Central memory CD4-positive, alpha-beta T cell (primary cell): Measurements from ENCODE around the gene TOB1.

Source experiments
- DNase-seq: peaks from one replicate; pipeline ENCODE4 v3.0.0; 2022
- total RNA-seq, 3 experiments: gene quantifications; one replicate each; lab custom pipeline; 2026; lab: John Stamatoyannopoulos, UW

TOB1 gene, protein sequence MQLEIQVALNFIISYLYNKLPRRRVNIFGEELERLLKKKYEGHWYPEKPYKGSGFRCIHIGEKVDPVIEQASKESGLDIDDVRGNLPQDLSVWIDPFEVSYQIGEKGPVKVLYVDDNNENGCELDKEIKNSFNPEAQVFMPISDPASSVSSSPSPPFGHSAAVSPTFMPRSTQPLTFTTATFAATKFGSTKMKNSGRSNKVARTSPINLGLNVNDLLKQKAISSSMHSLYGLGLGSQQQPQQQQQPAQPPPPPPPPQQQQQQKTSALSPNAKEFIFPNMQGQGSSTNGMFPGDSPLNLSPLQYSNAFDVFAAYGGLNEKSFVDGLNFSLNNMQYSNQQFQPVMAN
- 15.4 to 227 (median 36.6) reads per million in 3 experiments for total RNA-seq

DNA sequence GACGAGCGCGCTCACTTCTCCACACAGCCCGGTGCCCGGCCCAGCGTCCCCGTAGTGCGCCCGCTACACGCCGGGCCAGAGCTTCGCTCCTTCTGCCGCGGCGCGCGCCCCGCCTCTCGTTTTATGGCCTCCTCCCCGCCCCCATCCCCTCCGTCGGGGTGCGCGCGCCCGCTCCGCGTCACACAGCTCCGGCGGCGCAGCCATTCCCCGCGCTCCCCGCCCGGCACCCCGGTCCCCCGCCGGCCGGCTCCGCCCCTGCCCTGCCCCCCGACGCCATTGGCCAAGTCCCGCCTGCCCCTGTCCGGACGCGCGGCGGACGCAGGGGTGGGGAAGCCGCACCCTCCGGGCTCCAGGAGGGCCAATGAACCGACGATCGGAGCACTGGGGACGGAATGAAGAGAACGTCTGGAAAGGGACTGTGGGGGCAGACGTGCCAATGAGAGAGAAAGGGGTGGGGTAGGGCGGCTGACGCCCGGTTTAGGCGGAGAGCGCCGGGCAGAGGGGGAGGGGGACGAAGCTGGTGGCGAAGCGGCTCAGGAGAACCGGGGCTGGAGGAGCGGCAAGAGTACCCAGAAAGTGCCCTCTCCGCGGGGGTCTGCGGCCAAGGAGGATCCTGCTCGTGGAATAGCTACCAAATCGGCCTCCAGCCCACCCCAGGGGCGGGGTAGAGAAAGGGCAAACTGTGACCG lies at the start of gene TOB1:
Gene TOB1, minus strand, starts transcription at position 94 of the 689 bp plus-strand sequence. CDS start 2,337 bp downstream, outside the sequence.
- peak; percentile 94 for DNase-seq

DNA sequence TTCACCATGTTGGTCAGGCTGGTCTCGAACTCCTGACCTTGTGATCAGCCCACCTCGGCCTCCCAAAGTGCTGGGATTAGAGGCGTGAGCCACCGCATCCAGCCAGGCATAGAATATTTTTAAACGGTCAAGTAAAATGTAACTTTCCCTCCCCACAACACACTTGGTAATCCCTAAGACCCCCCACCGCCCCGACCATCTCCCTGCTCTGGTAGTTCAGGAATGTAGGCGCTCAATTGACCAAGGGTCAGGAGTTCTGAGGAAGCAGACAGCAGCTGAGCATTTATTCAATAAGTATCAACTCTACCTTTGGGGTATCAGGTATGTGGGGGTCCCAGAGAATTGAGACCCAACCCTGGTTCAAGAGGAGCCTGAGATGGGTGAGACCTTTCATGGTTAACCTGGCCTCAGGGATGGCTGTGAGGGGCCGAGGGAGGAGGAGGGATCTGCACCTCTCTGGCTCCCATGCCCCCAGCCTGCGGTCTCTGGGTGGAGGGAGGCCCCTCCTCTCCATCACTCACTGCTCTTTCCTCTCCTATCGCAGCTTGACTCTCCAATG lies 48.4 kb upstream of the TOB1 start:
- DNase-seq, result no peak

DNA sequence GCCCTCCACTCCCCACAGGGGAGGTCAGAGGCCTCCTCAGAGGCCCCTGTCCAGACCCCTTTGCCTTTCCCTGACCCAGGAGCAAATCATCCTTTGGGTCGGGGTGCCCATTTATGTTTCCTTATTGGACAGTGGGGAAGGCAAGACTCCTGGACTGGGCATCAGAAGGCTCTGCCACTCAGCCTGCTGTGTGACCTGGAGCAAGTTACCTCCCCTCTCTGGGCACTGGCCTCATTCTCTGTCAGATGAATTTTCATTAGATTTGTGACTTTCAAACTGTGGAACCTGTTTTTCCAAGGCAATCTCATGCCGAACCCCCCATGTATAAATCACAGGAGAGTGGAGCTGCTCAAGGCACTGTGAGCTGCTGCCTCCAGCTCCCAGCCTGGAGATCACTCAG lies 47.0 kb upstream of the TOB1 start:
- no peak for DNase-seq

DNA sequence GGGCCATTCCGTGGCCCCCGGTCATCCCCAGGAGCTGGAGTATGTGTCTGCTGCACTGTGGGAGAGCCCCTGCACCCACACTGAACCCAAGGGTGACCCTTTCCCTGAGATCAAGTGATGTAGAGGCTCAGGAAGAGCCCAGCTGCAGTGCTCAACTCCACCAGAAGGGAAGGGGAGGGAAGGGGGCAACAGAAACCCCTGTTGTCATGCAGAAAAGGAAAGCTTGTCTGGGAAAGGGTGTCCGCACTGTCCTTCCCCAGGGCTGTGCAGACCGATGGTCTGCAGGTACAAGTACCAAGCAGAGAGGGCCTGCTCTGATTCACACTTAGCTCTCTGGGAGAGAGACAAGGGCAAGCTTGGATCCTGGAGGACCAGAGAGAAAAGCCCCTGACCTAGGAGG lies 45.7 kb upstream of the TOB1 start:
- DNase-seq, result no peak

DNA sequence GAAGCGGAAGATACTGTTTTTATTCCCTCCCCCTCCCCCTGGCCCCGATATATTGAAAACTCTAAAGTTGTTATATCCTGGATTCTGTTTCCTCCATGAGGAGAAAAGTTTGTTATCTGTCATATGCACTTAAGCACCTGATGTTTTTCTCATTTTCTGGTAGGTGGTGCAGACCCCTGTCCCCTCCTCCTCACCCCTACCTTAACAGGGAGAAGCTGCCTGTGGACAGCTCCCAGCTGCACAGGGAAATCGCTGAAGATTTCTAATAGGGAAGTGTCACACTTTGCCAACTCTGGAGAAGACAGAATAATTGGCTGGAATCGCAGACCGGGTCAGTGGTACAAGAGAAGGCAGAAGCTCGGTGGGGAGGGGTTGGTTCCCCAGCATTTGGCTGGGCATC lies 45.3 kb upstream of the TOB1 start:
- DNase-seq, result no peak

DNA sequence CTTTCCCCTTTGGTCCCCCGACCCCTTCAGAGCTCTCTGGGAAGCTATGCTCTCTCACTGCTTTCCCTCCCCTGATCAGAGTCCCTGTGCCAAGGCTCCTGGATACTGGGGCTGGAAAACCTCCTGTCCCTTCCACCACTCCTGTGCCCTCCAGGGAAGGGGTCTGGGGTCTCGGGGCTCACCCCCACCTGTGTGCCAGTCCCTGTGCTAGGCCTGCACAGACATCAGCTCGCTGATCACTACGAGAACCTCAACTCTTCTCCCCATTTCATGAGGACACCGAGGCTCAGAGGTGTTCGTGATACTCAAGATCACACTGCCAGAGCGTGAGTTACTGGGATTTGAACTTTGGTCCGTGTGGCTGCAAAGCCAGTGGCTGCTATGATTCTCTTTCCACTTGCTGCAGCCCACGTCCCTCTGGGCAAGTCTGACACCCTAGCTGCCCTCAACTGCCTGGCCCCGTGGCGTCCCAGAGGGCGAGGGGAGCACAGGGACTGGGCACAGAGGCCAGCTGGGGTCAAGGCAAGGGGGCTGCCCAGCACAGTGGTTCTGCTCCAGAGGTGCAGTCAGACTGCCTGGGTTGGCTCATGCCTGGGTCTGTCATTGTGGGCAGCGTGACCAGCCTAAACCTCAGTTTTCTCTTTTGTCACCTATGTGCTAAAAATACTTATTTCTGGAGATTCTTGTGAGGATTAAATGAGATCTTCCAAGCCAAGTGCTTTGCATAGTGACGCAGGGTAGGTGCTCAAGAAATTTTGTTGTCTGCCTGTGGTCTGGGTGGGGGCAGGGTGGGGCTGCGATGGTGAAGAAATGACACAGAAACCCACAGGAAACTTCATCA lies 43.8 kb upstream of the TOB1 start:
- peak; percentile 78 for DNase-seq

DNA sequence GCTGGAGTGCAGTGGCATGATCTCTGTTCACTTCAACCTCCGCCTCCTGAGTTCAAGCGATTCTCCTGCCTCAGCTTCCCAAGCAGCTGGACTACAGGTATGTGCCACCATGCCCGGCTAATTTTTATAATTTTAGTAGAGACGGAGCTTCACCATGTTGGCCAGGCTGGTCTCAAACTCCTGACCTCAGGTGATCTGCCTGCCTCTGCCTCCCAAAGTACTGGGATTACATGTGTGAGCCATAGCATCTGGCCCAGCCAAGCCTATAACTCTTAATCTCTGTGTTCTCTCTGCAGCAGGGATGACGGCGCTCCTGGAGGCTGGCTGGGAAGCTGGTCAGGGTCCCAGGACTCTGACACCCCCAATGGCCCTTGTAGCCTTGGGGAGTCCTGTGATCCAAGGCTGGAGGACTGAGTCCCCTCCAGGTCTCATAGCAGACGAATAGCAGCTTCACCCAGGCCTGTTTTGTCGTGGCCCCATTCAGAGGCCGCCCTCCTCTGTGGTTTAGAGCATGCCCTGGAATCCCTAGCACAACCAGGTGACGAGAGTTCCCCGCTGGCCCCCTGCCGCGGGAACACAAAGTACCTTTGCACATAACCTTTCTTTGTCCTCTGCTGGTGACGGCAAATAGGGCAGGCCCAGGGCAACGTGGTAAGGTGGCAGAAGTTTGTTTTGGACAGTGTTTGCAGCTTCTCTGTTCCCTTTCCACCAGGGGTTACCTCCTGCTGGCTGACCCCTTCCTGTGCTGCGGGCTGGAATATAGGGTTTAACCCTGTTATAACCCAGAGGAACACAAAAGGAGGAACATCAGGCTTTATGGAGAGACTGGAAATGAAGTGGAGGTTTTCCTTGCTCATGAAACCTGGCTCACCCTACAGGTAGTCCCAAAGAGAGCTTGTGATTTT lies 43.0 kb upstream of the TOB1 start:
- peak; percentile 78 for DNase-seq

DNA sequence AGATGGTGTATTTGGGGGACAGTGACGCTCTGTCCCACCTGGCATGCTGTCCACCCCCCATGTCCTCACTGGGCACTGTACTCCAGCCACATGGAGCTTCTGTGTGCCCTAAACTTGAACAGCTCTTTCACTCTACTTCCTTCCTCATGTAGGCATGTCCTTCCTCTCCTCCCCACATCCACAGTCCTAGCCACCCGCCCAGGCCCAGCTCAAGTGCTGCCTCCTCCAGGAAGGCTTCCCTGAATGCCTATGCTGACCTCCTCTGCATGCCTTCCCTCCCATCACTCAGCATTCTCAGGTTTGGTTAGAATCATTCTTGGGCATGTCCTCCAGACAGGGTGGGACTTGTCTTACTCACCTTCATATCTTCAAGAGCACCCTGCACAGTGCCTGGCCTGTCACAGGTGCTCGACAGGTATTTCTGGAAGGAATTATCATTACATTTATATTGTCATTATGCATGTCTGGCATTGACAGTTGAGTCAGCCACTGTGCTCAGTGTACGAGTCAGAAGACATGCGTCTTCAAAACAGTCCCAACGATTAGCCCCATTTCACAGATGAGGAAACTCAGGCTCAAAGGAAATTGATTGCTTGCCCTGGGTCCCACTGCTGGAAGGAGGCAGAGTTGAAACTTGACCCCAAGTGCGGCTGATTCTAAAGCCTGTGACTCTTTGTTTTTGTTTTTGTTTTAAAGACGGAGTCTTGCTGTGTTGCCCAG lies 42.1 kb upstream of the TOB1 start:
- DNase-seq, result no peak

DNA sequence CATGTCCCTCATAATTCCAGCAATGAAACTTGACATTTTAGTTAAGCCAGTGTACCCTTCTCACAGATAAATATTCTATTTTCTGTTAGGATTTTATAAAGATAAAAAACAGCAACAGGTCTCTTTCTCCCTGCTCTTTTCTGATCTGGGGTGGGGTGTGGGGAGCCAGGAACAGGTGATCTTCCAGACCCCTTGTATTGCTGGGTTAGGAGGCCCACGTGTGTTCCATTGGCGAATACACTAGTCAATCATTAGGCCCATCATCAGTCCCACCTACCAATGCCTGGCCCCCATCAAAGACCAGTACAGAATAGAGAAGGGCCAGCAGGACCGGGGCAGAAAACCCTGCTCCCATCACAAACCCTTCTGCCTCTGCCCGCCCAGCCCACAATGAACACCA lies 40.3 kb upstream of the TOB1 start:
- DNase-seq, result no peak

DNA sequence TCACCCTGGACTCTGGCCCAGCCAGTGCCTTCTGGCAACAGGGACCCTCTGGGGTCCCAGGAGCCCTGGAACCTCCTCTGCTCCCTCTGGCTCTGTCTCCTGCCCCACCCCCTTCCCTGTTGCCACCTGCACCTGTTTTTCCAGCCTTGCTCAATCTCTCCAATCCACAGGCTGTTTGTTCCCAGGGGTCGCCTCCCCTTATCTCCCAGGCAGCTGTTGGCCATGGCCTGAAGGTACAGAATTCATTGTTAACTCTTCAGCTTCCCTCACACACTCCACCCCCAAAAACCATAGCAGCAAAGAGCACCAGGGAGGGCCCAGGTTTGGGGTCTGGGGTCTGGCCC lies 39.3 kb upstream of the TOB1 start:
- no peak for DNase-seq

DNA sequence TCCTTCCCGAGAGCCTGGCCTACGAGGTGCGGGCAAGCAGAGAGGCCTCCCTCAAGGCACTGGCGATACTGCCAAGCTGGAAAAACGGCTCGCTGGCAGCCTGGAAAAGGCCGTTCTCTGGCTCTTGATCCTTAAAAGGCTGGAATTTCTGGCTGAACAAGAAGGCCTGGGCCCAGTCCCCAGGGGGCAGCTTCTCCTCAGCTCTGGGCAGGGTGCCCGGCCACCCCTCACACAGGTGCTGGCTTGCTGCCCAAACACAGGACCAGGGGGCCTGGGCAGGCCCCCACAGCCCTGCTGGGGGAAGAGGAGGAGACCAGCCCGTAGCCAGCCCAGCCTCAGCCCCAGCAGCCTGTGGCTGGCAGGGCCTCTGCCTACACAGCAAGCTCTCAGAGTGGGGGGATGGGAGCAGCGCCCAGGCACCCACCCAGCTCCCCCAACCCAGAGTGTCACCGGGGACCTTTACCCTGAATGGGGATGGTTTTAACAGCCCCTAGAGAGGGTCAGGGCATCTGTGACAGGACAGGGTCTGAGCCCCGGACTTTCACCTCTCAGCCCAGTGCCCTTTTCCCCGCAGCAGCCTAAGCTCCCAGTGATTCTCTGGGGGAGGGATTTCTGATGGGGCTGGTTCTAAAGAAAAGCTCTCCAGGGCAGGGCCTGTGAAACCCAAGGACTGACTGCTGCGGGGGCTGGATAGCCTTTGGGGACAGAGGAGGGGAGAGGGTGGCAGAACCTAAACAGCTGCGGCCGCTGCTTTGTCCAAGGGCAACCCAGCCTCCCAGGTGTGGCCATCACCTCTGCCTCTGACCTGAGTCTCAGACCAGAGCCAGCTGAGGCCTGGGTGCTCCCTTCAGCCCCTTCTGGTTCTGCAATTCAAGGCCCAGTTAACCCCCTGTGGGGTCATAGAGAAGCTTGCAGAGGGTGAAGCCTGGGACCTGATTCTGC lies 38.6 kb upstream of the TOB1 start:
- DNase-seq, result no peak

DNA sequence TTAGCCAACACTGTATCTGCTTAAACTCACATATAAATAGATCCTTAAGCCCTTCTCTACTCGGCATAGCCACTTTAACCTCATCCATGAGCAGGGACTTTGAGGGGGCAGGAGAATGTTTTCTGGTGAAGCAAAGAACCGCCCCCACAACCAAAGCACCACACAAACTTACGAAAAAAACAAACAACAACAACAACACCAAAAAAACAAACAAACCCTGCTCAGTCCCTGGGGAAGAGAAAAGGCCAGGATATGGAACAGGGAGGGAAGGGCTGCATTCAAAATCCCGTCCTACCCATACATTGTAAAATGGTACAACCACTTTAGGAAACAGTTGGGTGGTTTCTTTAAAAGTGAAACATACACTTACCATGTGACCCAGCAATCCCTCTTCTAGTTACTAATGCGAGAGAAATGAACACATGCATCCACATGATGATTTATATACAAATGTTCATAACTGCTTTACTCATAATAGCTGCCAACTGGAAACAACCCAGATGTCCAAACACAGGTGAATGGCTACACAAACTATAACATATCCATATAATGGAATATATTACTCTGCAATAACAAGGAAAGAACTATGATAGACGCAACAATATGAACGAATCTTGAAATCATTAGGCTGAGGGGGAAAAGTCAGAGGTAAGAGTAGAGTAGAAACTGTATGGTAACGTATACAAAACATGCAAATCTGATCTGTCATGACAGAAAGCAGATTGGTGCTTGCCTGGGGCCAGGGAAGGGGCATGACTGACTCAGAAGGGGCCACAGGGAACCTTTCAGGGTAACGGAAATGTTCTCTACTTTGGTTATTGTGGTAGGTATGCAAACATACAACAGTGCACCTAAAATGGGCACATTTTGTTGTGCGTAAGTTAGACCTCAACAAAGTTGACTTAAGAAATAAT lies 37.7 kb upstream of the TOB1 start:
- peak; percentile 72 for DNase-seq

DNA sequence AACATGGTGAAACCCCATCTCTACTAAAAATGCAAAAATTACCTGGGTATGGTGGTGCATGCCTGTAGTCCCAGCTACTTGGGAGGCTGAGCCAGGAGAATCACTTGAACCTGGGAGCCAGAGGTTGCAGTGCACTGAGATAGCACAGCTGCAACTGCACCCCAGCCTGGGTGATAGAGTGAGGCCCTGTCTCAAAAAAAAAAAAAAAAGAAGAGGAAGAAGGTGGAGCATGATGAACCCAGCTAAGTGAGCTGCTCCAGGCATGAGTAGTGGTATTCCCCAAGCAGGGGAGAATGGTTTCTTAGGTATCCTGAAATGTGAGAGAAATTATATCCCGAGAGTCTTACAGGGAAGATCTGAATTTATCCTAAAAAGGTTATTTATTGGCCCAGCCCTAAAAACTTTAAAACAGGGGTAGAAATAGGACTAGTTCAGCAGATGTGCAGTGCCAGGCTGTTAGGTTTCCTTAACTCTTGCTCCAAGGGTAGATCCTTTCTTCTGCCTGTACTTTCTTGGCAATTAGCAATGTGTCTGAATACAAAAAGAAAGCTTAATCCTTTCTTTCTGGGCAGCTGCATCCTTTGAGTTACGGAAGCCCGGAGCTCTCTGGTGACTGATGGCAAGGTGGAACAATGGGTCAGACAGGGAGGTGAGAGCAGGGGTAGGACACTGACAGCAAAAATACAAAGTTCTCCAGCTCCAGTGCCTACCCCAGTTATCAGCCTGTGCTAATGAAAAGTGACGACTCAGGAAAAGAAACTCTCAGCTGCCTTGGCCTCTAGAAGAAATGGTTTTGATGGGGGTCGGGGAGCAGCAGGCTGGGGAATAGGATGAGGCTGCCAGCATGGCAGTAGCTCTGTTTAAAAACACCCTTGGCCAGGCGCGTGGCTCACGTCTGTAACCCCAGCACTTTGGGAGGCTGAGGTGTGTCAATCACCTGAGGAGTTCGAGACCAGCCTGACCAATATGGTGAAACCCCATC lies 36.5 kb upstream of the TOB1 start:
- DNase-seq, result no peak

DNA sequence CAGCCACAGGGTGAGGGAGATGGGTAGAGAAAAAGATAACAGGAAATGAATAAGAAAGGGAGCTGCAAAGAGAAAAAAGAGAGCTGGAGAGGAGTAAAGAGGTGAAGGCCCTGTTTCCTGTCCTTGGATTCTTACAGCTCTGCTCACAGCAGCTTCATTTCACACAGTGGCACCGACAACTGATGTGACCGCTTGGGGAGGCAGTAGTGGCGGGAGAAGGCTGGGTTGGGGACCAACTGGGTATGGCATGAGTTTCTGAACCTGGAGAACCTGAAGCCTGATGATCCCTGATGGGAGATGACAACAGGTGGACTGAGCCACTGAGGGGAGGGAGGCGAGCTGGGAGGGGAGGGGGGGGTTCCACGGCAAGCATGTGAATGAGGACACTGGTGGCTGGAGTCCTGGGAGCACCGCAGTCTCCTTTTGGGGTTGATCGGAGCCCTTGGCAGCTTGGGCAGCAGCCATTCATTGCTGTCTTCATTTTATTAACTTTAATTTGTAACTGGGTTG lies 34.3 kb upstream of the TOB1 start:
- no peak for DNase-seq

DNA sequence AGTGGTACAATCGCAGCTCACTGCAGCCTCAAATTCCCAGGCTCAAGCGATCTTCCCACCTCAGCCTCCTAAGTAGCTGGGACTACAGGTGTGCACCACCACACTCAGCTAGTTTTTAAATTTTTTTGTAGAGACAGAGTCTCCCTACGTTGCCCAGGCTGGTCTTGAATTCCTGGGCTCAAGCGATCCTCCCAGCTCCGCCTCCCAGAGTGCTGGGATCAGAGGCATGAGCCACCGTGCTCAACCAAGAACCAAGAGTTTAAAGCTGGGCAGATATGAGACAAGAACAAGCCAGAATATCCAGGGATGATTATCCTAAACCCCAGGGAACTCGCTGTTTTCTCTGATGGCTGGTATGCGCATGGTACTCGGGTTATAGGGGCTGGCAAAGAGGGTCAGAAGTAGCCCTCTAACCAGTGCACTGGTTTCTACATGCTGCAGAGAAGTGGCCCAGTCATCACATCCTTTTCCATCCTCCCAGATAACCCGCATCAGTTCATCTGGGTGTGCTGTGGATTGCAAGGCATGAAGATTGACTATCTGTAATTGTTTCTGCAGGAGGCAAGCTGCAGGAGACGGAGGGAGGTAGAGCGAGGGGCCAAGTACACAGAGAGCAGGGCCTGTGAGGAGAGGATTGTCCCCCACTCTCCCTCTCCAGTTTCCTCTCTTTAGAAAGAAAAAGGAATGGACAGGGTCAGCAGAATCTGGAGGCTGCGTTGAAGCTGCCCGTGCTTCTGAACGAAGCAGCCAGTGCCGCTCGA lies 33.6 kb upstream of the TOB1 start:
- no peak for DNase-seq

DNA sequence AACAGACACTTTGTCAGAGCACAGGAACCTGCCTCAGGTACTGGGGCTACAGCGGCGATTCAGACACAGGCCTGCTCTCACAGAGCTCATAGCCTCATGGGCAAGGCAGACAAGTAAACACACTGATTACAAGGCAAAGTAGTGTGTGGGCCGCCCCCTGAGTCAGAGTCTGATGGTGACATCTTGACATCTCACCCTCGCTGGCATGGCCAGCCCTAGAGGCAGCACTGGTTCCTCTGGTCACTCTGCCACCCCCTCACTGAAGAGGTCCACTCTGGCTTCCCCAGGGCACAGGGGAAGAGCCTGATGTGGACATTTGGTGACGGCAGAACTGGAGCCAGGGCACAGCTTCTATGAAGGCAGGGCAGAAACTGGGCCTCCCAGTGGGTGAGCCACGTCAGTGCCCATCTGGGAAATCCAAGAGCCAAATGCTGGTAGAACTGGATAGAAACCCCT lies 32.9 kb upstream of the TOB1 start:
- no peak for DNase-seq
